SK-N-SH (cell line): ENCODE measurements around the gene MX1.

ENCODE experiments used
- EP300 ChIP-seq, 2 experiments: IDR thresholded peaks; 2 replicates each; pipeline versions ENCODE4 v1.4.0 to v1.6.1; 2012; ENCODE audit warnings: borderline replicate concordance in 1 of 2, low read depth in 1 of 2, low read length in 1 of 2
- FOXM1 ChIP-seq: IDR thresholded peaks from 2 replicates; pipeline ENCODE4 v1.4.0; 2012; ENCODE audit warnings: low read depth, mild to moderate bottlenecking
- GABPA ChIP-seq: IDR thresholded peaks from 2 replicates; pipeline ENCODE4 v1.4.0; 2012; ENCODE audit warnings: low read depth, mild to moderate bottlenecking
- MEF2A ChIP-seq: IDR thresholded peaks from 2 replicates; pipeline ENCODE4 v1.4.0; 2012; ENCODE audit warnings: low read depth, borderline replicate concordance
- POLR2AphosphoS5 ChIP-seq: IDR thresholded peaks from 2 replicates; pipeline ENCODE4 v1.6.1; 2012; ENCODE audit warnings: low read depth, low read length
- SIN3A ChIP-seq: IDR thresholded peaks from 2 replicates; pipeline ENCODE4 v1.6.1; 2012; ENCODE audit warnings: low read depth, mild to moderate bottlenecking, low read length, moderate library complexity, borderline replicate concordance
- TAF1 ChIP-seq: IDR thresholded peaks from 2 replicates; pipeline ENCODE4 v1.6.1; 2012; ENCODE audit warnings: low read depth, mild to moderate bottlenecking, low read length, moderate library complexity, borderline replicate concordance
- TF ChIP-seq, protein P1 (sequence below): fragments of 200-600 bp; sonication (generic); IDR thresholded peaks from 2 replicates; pipeline ENCODE4 v1.6.1; 2017; ENCODE audit warnings: antibody characterized with exemption, mild to moderate bottlenecking, moderate library complexity
- TF ChIP-seq, protein P2 (sequence below): IDR thresholded peaks from 2 replicates; pipeline ENCODE4 v1.4.0; 2012; ENCODE audit warnings: low read depth
- TF ChIP-seq, protein P3 (sequence below): IDR thresholded peaks from 2 replicates; pipeline ENCODE4 v1.6.1; 2012; ENCODE audit warnings: mild to moderate bottlenecking, low read depth, low read length, moderate library complexity

DNA sequence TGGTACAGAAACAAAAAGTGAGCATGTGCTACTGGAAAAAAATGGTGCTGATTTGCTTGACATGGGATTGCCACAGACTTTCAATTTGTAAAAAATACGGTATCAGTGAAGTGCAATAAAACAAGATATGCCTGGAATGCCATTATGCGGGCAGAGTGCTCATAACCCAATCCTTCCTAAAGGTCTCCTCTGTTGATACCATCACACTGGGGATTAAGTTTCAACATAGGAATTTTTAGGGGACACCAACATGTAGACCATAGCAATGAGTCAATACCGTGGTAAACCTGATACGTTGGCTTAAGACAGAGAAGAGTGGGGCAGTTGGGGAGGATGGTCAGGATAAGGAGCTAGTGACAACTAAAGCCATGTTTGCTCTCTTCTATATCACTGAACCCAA lies 20.5 kb downstream of the MX1 start:
- TF ChIP-seq, protein P1, sequence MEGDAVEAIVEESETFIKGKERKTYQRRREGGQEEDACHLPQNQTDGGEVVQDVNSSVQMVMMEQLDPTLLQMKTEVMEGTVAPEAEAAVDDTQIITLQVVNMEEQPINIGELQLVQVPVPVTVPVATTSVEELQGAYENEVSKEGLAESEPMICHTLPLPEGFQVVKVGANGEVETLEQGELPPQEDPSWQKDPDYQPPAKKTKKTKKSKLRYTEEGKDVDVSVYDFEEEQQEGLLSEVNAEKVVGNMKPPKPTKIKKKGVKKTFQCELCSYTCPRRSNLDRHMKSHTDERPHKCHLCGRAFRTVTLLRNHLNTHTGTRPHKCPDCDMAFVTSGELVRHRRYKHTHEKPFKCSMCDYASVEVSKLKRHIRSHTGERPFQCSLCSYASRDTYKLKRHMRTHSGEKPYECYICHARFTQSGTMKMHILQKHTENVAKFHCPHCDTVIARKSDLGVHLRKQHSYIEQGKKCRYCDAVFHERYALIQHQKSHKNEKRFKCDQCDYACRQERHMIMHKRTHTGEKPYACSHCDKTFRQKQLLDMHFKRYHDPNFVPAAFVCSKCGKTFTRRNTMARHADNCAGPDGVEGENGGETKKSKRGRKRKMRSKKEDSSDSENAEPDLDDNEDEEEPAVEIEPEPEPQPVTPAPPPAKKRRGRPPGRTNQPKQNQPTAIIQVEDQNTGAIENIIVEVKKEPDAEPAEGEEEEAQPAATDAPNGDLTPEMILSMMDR, result no peak
- TF ChIP-seq TAF1, result no peak
- no peak for TF ChIP-seq FOXM1
- TF ChIP-seq, protein P2, sequence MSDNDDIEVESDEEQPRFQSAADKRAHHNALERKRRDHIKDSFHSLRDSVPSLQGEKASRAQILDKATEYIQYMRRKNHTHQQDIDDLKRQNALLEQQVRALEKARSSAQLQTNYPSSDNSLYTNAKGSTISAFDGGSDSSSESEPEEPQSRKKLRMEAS, result no peak
- no peak for TF ChIP-seq EP300 (IDR thresholded peaks at IDR 0.05; ENCODE audit: borderline replicate concordance in 1 of 2, low read depth in 1 of 2, low read length in 1 of 2)
- no peak for TF ChIP-seq MEF2A
- TF ChIP-seq POLR2AphosphoS5, result no peak
- TF ChIP-seq, protein P3, sequence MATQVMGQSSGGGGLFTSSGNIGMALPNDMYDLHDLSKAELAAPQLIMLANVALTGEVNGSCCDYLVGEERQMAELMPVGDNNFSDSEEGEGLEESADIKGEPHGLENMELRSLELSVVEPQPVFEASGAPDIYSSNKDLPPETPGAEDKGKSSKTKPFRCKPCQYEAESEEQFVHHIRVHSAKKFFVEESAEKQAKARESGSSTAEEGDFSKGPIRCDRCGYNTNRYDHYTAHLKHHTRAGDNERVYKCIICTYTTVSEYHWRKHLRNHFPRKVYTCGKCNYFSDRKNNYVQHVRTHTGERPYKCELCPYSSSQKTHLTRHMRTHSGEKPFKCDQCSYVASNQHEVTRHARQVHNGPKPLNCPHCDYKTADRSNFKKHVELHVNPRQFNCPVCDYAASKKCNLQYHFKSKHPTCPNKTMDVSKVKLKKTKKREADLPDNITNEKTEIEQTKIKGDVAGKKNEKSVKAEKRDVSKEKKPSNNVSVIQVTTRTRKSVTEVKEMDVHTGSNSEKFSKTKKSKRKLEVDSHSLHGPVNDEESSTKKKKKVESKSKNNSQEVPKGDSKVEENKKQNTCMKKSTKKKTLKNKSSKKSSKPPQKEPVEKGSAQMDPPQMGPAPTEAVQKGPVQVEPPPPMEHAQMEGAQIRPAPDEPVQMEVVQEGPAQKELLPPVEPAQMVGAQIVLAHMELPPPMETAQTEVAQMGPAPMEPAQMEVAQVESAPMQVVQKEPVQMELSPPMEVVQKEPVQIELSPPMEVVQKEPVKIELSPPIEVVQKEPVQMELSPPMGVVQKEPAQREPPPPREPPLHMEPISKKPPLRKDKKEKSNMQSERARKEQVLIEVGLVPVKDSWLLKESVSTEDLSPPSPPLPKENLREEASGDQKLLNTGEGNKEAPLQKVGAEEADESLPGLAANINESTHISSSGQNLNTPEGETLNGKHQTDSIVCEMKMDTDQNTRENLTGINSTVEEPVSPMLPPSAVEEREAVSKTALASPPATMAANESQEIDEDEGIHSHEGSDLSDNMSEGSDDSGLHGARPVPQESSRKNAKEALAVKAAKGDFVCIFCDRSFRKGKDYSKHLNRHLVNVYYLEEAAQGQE, result no peak
- TF ChIP-seq SIN3A, result no peak
- no peak for TF ChIP-seq GABPA
